Type B pancreatic cell (in vitro differentiated cells): ENCODE measurements around the gene TMEM178B. TPM values are rescaled to one million over a fixed set of nuclear protein-coding genes. Genes with fewer than 3 reads are reported as not detected.

Experiments used
- DNase-seq: peaks from one replicate; pipeline ENCODE4 v3.0.0; 2021; ENCODE audit warnings: mixed read lengths; ENCODE audit not compliant: unreplicated experiment; ENCODE audit errors: extremely low spot score
- H3K27ac Mint-ChIP-seq: 2 replicates; pipeline ENCODE4 v1.8.0; 2021; ENCODE audit warnings: mild to moderate bottlenecking, mixed read lengths
- H3K27me3 Mint-ChIP-seq: 2 replicates; pipeline ENCODE4 v1.8.0; 2021; ENCODE audit warnings: mixed read lengths
- H3K36me3 Mint-ChIP-seq: 2 replicates; pipeline ENCODE4 v1.8.0; 2021; ENCODE audit warnings: mixed read lengths
- H3K4me1 Mint-ChIP-seq: one replicate; pipeline ENCODE4 v1.8.0; 2021; ENCODE audit warnings: mixed read lengths; ENCODE audit not compliant: unreplicated experiment
- H3K4me3 Mint-ChIP-seq: 2 replicates; pipeline ENCODE4 v1.8.0; 2021; ENCODE audit warnings: mild to moderate bottlenecking, mixed read lengths
- H3K9me3 Mint-ChIP-seq: 2 replicates; pipeline ENCODE4 v1.8.0; 2021; ENCODE audit warnings: mixed read lengths
- CTCF ChIP-seq: fragments of 200-600 bp; sonication (generic); conservative IDR thresholded peaks from 2 replicates; pipeline ENCODE4 v1.5.0; 2021; ENCODE audit warnings: antibody characterized with exemption, mild to moderate bottlenecking
- total RNA-seq: library from RNA; stranded (reverse); gene quantifications from 2 replicates; pipeline ENCODE4 v1.2.1, GENCODE V29; 2021; ENCODE audit warnings: low replicate concordance

Gene TMEM178B
- total RNA-seq, 1 donor from 2014 or later, result 8.7 TPM

- no peaks in the 10 kb centered on the region for H3K27me3 Mint-ChIP-seq
- no peak overlapping the region for H3K27ac Mint-ChIP-seq
- H3K4me1 Mint-ChIP-seq, result no peaks in the 10 kb centered on the region
- no peaks in the 10 kb centered on the region for H3K9me3 Mint-ChIP-seq
- no peak for DNase-seq
- no peak for TF ChIP-seq CTCF
- no peak overlapping the region for H3K4me3 Mint-ChIP-seq
- H3K36me3 Mint-ChIP-seq, result no peaks in the 10 kb centered on the region
Measured at GRCh38 chr7:141300816-141301215, 227.0 kb downstream of the TMEM178B start.

- Mint-ChIP-seq H3K4me3 (no peak overlapping the region), H3K36me3 (no peaks in the 10 kb centered on the region), H3K4me1 (no peaks in the 10 kb centered on the region), H3K27me3 (no peaks in the 10 kb centered on the region), H3K27ac (no peak overlapping the region), H3K9me3 (no peaks in the 10 kb centered on the region)
- TF ChIP-seq CTCF, result no peak
- DNase-seq, result no peak
Measured at GRCh38 chr7:141301544-141301943, 227.7 kb downstream of the TMEM178B start.

GRCh38 chr7:141302617-141303016 lies 228.8 kb downstream of the TMEM178B start:
- H3K36me3 Mint-ChIP-seq, result no peaks in the 10 kb centered on the region
- no peaks in the 10 kb centered on the region for H3K9me3 Mint-ChIP-seq
- H3K27me3 Mint-ChIP-seq, result peaks cover under 1% of the 10 kb centered on the region
- no peaks in the 10 kb centered on the region for H3K4me1 Mint-ChIP-seq
- no peak overlapping the region for H3K4me3 Mint-ChIP-seq
- H3K27ac Mint-ChIP-seq, result no peak overlapping the region
- TF ChIP-seq CTCF, result no peak
- DNase-seq, result no peak

GRCh38 chr7:141304291-141304690 lies 230.4 kb downstream of the TMEM178B start:
- TF ChIP-seq CTCF, result no peak
- peaks cover 3% of the 10 kb centered on the region for H3K27me3 Mint-ChIP-seq
- no peaks in the 10 kb centered on the region for H3K9me3 Mint-ChIP-seq
- no peak overlapping the region for H3K27ac Mint-ChIP-seq
- no peaks in the 10 kb centered on the region for H3K36me3 Mint-ChIP-seq
- H3K4me3 Mint-ChIP-seq, result no peak overlapping the region
- no peak for DNase-seq
- H3K4me1 Mint-ChIP-seq, result no peaks in the 10 kb centered on the region

- TF ChIP-seq CTCF, result no peak
- no peak for DNase-seq
- Mint-ChIP-seq H3K27me3 (peaks cover 3% of the 10 kb centered on the region), H3K27ac (no peak overlapping the region), H3K4me3 (no peak overlapping the region), H3K4me1 (no peaks in the 10 kb centered on the region), H3K9me3 (no peaks in the 10 kb centered on the region), H3K36me3 (no peaks in the 10 kb centered on the region)
Measured at GRCh38 chr7:141306081-141306480, 232.2 kb downstream of the TMEM178B start.

- H3K9me3 Mint-ChIP-seq, result no peaks in the 10 kb centered on the region
Measured at GRCh38 chr7:141312395-141312794, 238.5 kb downstream of the TMEM178B start.

More at GRCh38 chr7:141312395-141312794, 238.5 kb downstream of the TMEM178B start:
- H3K4me3 Mint-ChIP-seq, result no peak overlapping the region
- no peaks in the 10 kb centered on the region for H3K4me1 Mint-ChIP-seq
- no peaks in the 10 kb centered on the region for H3K36me3 Mint-ChIP-seq
- peaks cover 7% of the 10 kb centered on the region for H3K27me3 Mint-ChIP-seq
- no peak overlapping the region for H3K27ac Mint-ChIP-seq
- no peak for TF ChIP-seq CTCF
- DNase-seq, result no peak
